ENCODE measurements around the gene SZT2.

DNA sequence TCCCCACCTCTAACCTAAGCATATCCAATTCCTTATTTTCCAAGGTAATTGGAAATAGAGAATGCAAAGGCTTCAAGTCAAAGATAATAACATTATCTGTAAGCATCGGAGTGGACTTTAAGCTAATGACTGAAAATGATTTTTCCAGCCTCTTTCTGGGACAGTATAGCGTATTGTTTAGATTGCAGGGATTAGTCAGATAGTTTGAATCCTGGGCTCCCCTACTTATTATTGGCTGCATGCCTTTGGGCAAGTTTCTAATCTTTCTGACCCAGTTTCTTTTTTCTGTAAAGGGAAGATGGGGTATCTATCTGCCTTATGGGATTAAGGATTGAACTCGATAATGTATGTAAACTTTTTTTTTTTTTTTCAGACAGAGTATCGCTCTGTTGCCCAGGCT is 32.4 kb upstream of the SZT2 start:
- no peak for TF ChIP-seq RFX5 (IDR thresholded peaks at IDR 0.05; ENCODE audit: low read depth, low read length)
- TF ChIP-seq, protein P1, sequence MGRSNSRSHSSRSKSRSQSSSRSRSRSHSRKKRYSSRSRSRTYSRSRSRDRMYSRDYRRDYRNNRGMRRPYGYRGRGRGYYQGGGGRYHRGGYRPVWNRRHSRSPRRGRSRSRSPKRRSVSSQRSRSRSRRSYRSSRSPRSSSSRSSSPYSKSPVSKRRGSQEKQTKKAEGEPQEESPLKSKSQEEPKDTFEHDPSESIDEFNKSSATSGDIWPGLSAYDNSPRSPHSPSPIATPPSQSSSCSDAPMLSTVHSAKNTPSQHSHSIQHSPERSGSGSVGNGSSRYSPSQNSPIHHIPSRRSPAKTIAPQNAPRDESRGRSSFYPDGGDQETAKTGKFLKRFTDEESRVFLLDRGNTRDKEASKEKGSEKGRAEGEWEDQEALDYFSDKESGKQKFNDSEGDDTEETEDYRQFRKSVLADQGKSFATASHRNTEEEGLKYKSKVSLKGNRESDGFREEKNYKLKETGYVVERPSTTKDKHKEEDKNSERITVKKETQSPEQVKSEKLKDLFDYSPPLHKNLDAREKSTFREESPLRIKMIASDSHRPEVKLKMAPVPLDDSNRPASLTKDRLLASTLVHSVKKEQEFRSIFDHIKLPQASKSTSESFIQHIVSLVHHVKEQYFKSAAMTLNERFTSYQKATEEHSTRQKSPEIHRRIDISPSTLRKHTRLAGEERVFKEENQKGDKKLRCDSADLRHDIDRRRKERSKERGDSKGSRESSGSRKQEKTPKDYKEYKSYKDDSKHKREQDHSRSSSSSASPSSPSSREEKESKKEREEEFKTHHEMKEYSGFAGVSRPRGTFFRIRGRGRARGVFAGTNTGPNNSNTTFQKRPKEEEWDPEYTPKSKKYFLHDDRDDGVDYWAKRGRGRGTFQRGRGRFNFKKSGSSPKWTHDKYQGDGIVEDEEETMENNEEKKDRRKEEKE (IDR thresholded peaks at IDR 0.05), result no peak
- TF ChIP-seq, protein P2, sequence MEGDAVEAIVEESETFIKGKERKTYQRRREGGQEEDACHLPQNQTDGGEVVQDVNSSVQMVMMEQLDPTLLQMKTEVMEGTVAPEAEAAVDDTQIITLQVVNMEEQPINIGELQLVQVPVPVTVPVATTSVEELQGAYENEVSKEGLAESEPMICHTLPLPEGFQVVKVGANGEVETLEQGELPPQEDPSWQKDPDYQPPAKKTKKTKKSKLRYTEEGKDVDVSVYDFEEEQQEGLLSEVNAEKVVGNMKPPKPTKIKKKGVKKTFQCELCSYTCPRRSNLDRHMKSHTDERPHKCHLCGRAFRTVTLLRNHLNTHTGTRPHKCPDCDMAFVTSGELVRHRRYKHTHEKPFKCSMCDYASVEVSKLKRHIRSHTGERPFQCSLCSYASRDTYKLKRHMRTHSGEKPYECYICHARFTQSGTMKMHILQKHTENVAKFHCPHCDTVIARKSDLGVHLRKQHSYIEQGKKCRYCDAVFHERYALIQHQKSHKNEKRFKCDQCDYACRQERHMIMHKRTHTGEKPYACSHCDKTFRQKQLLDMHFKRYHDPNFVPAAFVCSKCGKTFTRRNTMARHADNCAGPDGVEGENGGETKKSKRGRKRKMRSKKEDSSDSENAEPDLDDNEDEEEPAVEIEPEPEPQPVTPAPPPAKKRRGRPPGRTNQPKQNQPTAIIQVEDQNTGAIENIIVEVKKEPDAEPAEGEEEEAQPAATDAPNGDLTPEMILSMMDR (IDR thresholded peaks at IDR 0.05 in 2 of 3, conservative IDR thresholded peaks at IDR 0.05 in 1 of 3; ENCODE audit: control insufficient read depth in 2 of 3, extremely low read depth in 1 of 3, insufficient read depth in 1 of 3, low read depth in 3 of 3, low read length in 3 of 3), result no peak
- TF ChIP-seq, protein P3, sequence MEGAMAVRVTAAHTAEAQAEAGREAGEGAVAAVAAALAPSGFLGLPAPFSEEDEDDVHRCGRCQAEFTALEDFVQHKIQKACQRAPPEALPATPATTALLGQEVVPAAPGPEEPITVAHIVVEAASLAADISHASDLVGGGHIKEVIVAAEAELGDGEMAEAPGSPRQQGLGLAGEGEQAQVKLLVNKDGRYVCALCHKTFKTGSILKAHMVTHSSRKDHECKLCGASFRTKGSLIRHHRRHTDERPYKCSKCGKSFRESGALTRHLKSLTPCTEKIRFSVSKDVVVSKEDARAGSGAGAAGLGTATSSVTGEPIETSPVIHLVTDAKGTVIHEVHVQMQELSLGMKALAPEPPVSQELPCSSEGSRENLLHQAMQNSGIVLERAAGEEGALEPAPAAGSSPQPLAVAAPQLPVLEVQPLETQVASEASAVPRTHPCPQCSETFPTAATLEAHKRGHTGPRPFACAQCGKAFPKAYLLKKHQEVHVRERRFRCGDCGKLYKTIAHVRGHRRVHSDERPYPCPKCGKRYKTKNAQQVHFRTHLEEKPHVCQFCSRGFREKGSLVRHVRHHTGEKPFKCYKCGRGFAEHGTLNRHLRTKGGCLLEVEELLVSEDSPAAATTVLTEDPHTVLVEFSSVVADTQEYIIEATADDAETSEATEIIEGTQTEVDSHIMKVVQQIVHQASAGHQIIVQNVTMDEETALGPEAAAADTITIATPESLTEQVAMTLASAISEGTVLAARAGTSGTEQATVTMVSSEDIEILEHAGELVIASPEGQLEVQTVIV (IDR thresholded peaks at IDR 0.05; ENCODE audit: borderline replicate concordance, partially characterized antibody), result no peak
- TF ChIP-seq HDAC2 (IDR thresholded peaks at IDR 0.05), result no peak
- TF ChIP-seq SMC3 (IDR thresholded peaks at IDR 0.05; ENCODE audit: borderline replicate concordance, low read length), result no peak
- TF ChIP-seq, protein P4, sequence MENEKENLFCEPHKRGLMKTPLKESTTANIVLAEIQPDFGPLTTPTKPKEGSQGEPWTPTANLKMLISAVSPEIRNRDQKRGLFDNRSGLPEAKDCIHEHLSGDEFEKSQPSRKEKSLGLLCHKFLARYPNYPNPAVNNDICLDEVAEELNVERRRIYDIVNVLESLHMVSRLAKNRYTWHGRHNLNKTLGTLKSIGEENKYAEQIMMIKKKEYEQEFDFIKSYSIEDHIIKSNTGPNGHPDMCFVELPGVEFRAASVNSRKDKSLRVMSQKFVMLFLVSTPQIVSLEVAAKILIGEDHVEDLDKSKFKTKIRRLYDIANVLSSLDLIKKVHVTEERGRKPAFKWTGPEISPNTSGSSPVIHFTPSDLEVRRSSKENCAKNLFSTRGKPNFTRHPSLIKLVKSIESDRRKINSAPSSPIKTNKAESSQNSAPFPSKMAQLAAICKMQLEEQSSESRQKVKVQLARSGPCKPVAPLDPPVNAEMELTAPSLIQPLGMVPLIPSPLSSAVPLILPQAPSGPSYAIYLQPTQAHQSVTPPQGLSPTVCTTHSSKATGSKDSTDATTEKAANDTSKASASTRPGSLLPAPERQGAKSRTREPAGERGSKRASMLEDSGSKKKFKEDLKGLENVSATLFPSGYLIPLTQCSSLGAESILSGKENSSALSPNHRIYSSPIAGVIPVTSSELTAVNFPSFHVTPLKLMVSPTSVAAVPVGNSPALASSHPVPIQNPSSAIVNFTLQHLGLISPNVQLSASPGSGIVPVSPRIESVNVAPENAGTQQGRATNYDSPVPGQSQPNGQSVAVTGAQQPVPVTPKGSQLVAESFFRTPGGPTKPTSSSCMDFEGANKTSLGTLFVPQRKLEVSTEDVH (IDR thresholded peaks at IDR 0.05; ENCODE audit: low read depth, partially characterized antibody), result no peak

All from GM12878 (cell line).